ENCODE data around the gene NUP214.

Gene NUP214

DNA sequence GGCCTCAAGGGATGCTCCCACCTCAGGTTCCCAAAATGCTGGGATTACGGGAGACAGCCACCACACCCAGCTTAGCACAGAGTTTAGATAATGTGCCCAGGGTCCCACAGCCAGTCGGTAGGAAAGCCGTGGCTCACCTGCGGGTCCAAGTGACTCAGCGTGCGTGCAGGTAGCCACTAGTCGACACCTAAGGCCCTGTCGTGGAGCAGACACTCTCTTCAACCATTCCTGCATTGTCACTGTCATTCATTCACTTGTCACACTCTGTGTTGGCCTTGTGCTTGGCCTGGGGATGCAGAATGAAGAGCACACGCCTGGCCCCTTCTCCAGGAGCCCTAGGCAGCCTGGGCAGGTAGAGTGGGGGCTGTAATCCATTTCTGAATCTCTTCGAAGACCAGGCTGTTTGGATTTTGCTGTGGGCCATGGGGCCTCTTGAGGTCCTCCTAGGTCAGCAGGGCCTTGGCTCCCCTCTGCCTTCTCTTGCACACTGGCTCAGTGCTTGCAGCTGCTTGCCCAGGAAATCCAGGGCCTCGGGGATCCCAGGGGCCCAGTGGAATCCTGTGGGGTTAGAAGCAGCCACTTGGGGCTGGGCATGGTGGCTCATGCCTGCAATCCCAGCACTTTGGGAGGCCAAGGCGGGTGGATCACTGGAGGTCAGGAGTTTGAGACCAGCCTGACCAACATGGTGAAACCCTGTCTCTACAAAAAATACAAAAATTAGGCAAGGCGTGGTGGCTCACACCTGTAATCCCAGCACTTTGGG, 35.2 kb upstream of the NUP214 start:
- Histone ChIP-seq H3K36me3 (ENCODE audit: control insufficient read depth, low read length) (no peaks in the 10 kb centered on the region), H3K27ac (ENCODE audit: low read depth, low read length) (no peak overlapping the region), H3K9me2 (replicated peaks; ENCODE audit: control insufficient read depth, low read length) (no peaks in the 10 kb centered on the region), H3K9me3 (ENCODE audit: control insufficient read depth, insufficient read depth, low read length) (no peaks in the 10 kb centered on the region), H3K79me2 (ENCODE audit: control insufficient read depth, low read length) (no peaks in the 10 kb centered on the region), H3K4me2 (ENCODE audit: low read length) (no peak overlapping the region), H3K27me3 (ENCODE audit: control insufficient read depth, low read length) (0 out of 2 replicates have a peak, but pooled peaks cover 3% of the 10 kb centered on the region), H3F3A (ENCODE audit: control insufficient read depth, insufficient read depth) (no peaks in the 10 kb centered on the region), H3K4me1 (ENCODE audit: control insufficient read depth, low read length) (no peaks in the 10 kb centered on the region), H4K20me1 (ENCODE audit: control insufficient read depth, insufficient read depth, low read depth, low read length) (no peaks in the 10 kb centered on the region), H3K4me3 (ENCODE audit: low read length) (no peak overlapping the region)
- TF ChIP-seq EZH2phosphoT487 (IDR thresholded peaks at IDR 0.05; ENCODE audit: borderline replicate concordance, low read length) = no peak
- TF ChIP-seq, protein P1, sequence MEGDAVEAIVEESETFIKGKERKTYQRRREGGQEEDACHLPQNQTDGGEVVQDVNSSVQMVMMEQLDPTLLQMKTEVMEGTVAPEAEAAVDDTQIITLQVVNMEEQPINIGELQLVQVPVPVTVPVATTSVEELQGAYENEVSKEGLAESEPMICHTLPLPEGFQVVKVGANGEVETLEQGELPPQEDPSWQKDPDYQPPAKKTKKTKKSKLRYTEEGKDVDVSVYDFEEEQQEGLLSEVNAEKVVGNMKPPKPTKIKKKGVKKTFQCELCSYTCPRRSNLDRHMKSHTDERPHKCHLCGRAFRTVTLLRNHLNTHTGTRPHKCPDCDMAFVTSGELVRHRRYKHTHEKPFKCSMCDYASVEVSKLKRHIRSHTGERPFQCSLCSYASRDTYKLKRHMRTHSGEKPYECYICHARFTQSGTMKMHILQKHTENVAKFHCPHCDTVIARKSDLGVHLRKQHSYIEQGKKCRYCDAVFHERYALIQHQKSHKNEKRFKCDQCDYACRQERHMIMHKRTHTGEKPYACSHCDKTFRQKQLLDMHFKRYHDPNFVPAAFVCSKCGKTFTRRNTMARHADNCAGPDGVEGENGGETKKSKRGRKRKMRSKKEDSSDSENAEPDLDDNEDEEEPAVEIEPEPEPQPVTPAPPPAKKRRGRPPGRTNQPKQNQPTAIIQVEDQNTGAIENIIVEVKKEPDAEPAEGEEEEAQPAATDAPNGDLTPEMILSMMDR (IDR thresholded peaks at IDR 0.05; ENCODE audit: low read depth, low read length, poor library complexity, severe bottlenecking) = no peak

DNA sequence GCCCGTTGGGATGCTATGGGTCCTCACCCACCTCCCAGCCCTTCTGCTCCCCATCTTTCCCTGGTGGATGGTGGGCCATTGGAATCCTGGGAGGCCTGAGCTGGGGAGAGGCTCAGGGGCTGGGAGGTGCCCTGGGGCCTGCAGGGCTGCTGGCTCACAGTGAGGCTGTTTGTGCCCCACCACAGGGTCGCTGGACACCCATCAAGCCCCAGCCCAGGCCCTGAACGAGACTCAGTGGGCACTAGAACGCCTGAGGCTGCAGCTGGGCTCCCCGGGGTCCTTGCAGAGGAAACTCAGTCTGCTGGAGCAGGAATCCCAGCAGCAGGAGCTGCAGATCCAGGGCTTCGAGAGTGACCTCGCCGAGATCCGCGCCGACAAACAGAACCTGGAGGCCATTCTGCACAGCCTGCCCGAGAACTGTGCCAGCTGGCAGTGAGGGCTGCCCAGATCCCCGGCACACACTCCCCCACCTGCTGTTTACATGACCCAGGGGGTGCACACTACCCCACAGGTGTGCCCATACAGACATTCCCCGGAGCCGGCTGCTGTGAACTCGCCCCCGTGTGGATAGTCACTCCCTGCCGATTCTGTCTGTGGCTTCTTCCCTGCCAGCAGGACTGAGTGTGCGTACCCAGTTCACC, 33.9 kb upstream of the NUP214 start:
- H4K20me1 ChIP-seq (ENCODE audit: control insufficient read depth, insufficient read depth, low read depth, low read length) = no peaks in the 10 kb centered on the region
- no peaks in the 10 kb centered on the region for H3F3A ChIP-seq (ENCODE audit: control insufficient read depth, insufficient read depth)
- peaks cover 10% of the 10 kb centered on the region for H3K27me3 ChIP-seq (ENCODE audit: control insufficient read depth, low read length)
- H3K79me2 ChIP-seq (ENCODE audit: control insufficient read depth, low read length) = no peaks in the 10 kb centered on the region
- H3K27ac ChIP-seq (ENCODE audit: low read depth, low read length) = no peak overlapping the region
- H3K36me3 ChIP-seq (ENCODE audit: control insufficient read depth, low read length) = no peaks in the 10 kb centered on the region
- H3K4me2 ChIP-seq (ENCODE audit: low read length) = no peak overlapping the region
- no peaks in the 10 kb centered on the region for H3K9me2 ChIP-seq (replicated peaks; ENCODE audit: control insufficient read depth, low read length)
- no peaks in the 10 kb centered on the region for H3K4me1 ChIP-seq (ENCODE audit: control insufficient read depth, low read length)
- no peak overlapping the region for H3K4me3 ChIP-seq (ENCODE audit: low read length)
- no peaks in the 10 kb centered on the region for H3K9me3 ChIP-seq (ENCODE audit: control insufficient read depth, insufficient read depth, low read length)
- TF ChIP-seq EZH2phosphoT487 (IDR thresholded peaks at IDR 0.05; ENCODE audit: borderline replicate concordance, low read length) = no peak
- TF ChIP-seq, protein P1 (IDR thresholded peaks at IDR 0.05; ENCODE audit: low read depth, low read length, poor library complexity, severe bottlenecking) = no peak

DNA sequence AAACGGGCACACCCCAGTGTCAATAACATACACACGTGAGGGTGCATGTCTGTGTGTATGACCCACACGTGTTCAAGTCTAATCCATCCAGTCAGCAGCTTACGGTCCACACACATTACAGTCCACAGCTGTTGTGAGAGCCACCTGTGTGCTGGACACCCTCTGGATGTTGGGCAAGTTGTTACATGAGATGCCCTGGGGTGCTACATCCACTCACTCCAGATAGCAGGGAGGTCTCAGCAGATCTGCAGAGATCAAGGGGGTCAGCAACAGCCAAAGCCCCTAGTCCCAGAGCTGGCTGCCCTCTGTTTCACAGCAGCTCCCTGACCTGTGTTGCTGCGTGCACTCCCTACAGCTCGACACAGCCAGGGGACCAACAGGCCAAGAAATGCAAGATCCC, 33.4 kb upstream of the NUP214 start:
- H3K4me2 ChIP-seq (ENCODE audit: low read length) = no peak overlapping the region
- H3K4me3 ChIP-seq (ENCODE audit: low read length) = no peak overlapping the region
- H3K27me3 ChIP-seq (ENCODE audit: control insufficient read depth, low read length) = peaks cover 16% of the 10 kb centered on the region
- no peaks in the 10 kb centered on the region for H3K9me3 ChIP-seq (ENCODE audit: control insufficient read depth, insufficient read depth, low read length)
- H3K36me3 ChIP-seq (ENCODE audit: control insufficient read depth, low read length) = no peaks in the 10 kb centered on the region
- no peak for TF ChIP-seq EZH2phosphoT487 (IDR thresholded peaks at IDR 0.05; ENCODE audit: borderline replicate concordance, low read length)
- TF ChIP-seq, protein P1 (IDR thresholded peaks at IDR 0.05; ENCODE audit: low read depth, low read length, poor library complexity, severe bottlenecking) = no peak
- no peak overlapping the region for H3K27ac ChIP-seq (ENCODE audit: low read depth, low read length)
- H4K20me1 ChIP-seq (ENCODE audit: control insufficient read depth, insufficient read depth, low read depth, low read length) = no peaks in the 10 kb centered on the region
- no peaks in the 10 kb centered on the region for H3K9me2 ChIP-seq (replicated peaks; ENCODE audit: control insufficient read depth, low read length)
- no peaks in the 10 kb centered on the region for H3K79me2 ChIP-seq (ENCODE audit: control insufficient read depth, low read length)
- H3F3A ChIP-seq (ENCODE audit: control insufficient read depth, insufficient read depth) = no peaks in the 10 kb centered on the region
- no peaks in the 10 kb centered on the region for H3K4me1 ChIP-seq (ENCODE audit: control insufficient read depth, low read length)
